SK-N-SH (cell line): Measurements from ENCODE around the gene KRT71. TPM values are rescaled to one million over a fixed set of nuclear protein-coding genes. Genes with fewer than 3 reads are reported as not detected.

Source experiments
- CTCF ChIA-PET: fragments of 300-600, 350-600 bp; formaldehyde crosslinking; extraction: SDS; loops from one replicate; lab custom pipeline; 2021; lab: Yijun Ruan, JAX
- POLR2A ChIA-PET: fragments of 350-600 bp; sonication (Branson Sonifier 250); formaldehyde crosslinking; extraction: SDS; loops from one replicate; lab custom pipeline; 2020; ENCODE audit warnings: antibody characterized with exemption, inconsistent platforms; lab: Yijun Ruan, JAX
- DNase-seq: peaks from one replicate; pipeline ENCODE4 v3.0.0; 2012
- H2AFZ ChIP-seq: fragments of 200-600 bp; sonication (generic); 2 replicates; pipeline ENCODE4 v1.8.1; 2016; ENCODE audit warnings: antibody characterized with exemption, mild to moderate bottlenecking, low read depth
- H3F3A ChIP-seq: fragments of 200-600 bp; sonication (generic); replicated peaks from 2 replicates; pipeline ENCODE3; 2016; ENCODE audit warnings: antibody characterized with exemption, mild to moderate bottlenecking; ENCODE audit not compliant: insufficient read depth
- H3K27ac ChIP-seq, 2 experiments: fragments of 200-500 bp in 1 of 2; fragments of 200-600 bp in 1 of 2; sonication (Bioruptor generic) in 1 of 2; sonication (generic), shearing (Covaris generic) in 1 of 2; 2 replicates each; pipeline versions ENCODE4 v1.5.1 to v1.6.1; 2014 to 2016; ENCODE audit warnings: low read depth in 2 of 2, inconsistent platforms in 1 of 2, low read length in 1 of 2, mild to moderate bottlenecking in 1 of 2, mixed read lengths in 1 of 2
- H3K27me3 ChIP-seq: fragments of 200-600 bp; sonication (generic), shearing (Covaris generic); 2 replicates; pipeline ENCODE4 v1.6.1; 2016; ENCODE audit warnings: mixed run types; ENCODE audit not compliant: insufficient read depth
- H3K36me3 ChIP-seq, 2 experiments: fragments of 200-500 bp in 1 of 2; fragments of 200-600 bp in 1 of 2; sonication (Bioruptor generic) in 1 of 2; sonication (generic) in 1 of 2; replicated peaks in 1 of 2; 2 replicates each; pipeline versions ENCODE3 to v1.5.1; 2014 to 2016; ENCODE audit warnings: low read length in 1 of 2, mild to moderate bottlenecking in 1 of 2; ENCODE audit not compliant: insufficient read depth in 2 of 2, control insufficient read depth in 1 of 2
- H3K4me1 ChIP-seq, 2 experiments: fragments of 200-500 bp in 1 of 2; fragments of 200-600 bp in 1 of 2; sonication (Bioruptor generic) in 1 of 2; sonication (generic), shearing (Covaris generic) in 1 of 2; 2 replicates each; pipeline versions ENCODE4 v1.5.1 to v1.6.1; 2014 to 2016; ENCODE audit warnings: low read depth in 1 of 2, low read length in 1 of 2, mixed run types in 1 of 2; ENCODE audit not compliant: insufficient read depth in 2 of 2, control insufficient read depth in 1 of 2
- H3K4me2 ChIP-seq: fragments of 200-600 bp; sonication (generic), shearing (Covaris generic); 2 replicates; pipeline ENCODE4 v1.6.1; 2017; ENCODE audit warnings: mixed run types
- H3K4me3 ChIP-seq, 2 experiments: fragments of 200-500 bp in 1 of 2; fragments of 200-600 bp in 1 of 2; sonication (Bioruptor generic) in 1 of 2; sonication (generic), shearing (Covaris generic) in 1 of 2; 2 replicates each; pipeline versions ENCODE4 v1.5.1 to v1.8.1; 2014 to 2016; ENCODE audit warnings: low read depth in 2 of 2, inconsistent platforms in 1 of 2, low read length in 1 of 2, mild to moderate bottlenecking in 1 of 2, mixed read lengths in 1 of 2, moderate library complexity in 1 of 2
- H3K79me2 ChIP-seq: fragments of 200-600 bp; sonication (generic); 2 replicates; pipeline ENCODE4 v1.8.1; 2017; ENCODE audit warnings: mild to moderate bottlenecking; ENCODE audit not compliant: insufficient read depth
- H3K9ac ChIP-seq: fragments of 200-600 bp; sonication (generic); 2 replicates; pipeline ENCODE4 v1.6.1; 2017; ENCODE audit warnings: mixed run types
- H3K9me2 ChIP-seq: fragments of 200-600 bp; sonication (generic); 2 replicates; pipeline ENCODE4 v1.6.1; 2017; ENCODE audit warnings: mixed run types
- H3K9me3 ChIP-seq: fragments of 200-600 bp; sonication (generic); 2 replicates; pipeline ENCODE4 v1.6.1; 2017; ENCODE audit warnings: mixed run types, mild to moderate bottlenecking, moderate library complexity
- H4K20me1 ChIP-seq: fragments of 200-600 bp; sonication (generic); 2 replicates; pipeline ENCODE4 v1.6.1; 2017; ENCODE audit warnings: mild to moderate bottlenecking, mixed run types; ENCODE audit not compliant: insufficient read depth
- EP300 ChIP-seq, 2 experiments: IDR thresholded peaks; 2 replicates each; pipeline versions ENCODE4 v1.4.0 to v1.6.1; 2012; ENCODE audit warnings: borderline replicate concordance in 1 of 2, low read depth in 1 of 2, low read length in 1 of 2
- EZH2phosphoT487 ChIP-seq: fragments of 200-600 bp; sonication (generic); IDR thresholded peaks from 2 replicates; pipeline ENCODE4 v1.6.1; 2017; ENCODE audit warnings: low read depth, mixed run types, mild to moderate bottlenecking, antibody characterized with exemption, moderate library complexity, borderline replicate concordance
- NRF1 ChIP-seq: IDR thresholded peaks from 2 replicates; pipeline ENCODE4 v1.6.1; 2012; ENCODE audit warnings: low read depth, mild to moderate bottlenecking, low read length
- PBX3 ChIP-seq: IDR thresholded peaks from 2 replicates; pipeline ENCODE4; 2012
- POLR2AphosphoS5 ChIP-seq: IDR thresholded peaks from 2 replicates; pipeline ENCODE4 v1.6.1; 2012; ENCODE audit warnings: low read depth, low read length
- RCOR1 ChIP-seq: fragments of 150-350 bp; IDR thresholded peaks from 2 replicates; pipeline ENCODE4 v1.6.1; 2017; ENCODE audit warnings: antibody characterized with exemption, low read length
- REST ChIP-seq: IDR thresholded peaks from 2 replicates; pipeline ENCODE4 v1.6.1; 2012; ENCODE audit warnings: mild to moderate bottlenecking, low read depth, low read length, moderate library complexity
- RXRA ChIP-seq: IDR thresholded peaks from 2 replicates; pipeline ENCODE4 v1.4.0; 2012; ENCODE audit warnings: low read depth, mild to moderate bottlenecking, borderline replicate concordance
- SIN3A ChIP-seq: IDR thresholded peaks from 2 replicates; pipeline ENCODE4 v1.6.1; 2012; ENCODE audit warnings: low read depth, mild to moderate bottlenecking, low read length, moderate library complexity, borderline replicate concordance
- WGBS: methylation state at CpG from one replicate; pipeline ENCODE4 v1.1.6; 2017; ENCODE audit warnings: low lambda C conversion rate; 5-methylcytosine and 5-hydroxymethylcytosine counted together
- polyA plus RNA-seq, 3 experiments: library from polyadenylated mRNA; depleted of rRNA; stranded (reverse); fragments of >200 nt; gene quantifications; 2 replicates each; pipeline ENCODE4 v1.2.3, GENCODE V29; 2012
- TF ChIP-seq, protein P1 (sequence below): fragments of 150-350 bp; IDR thresholded peaks from 2 replicates; pipeline ENCODE4 v1.6.1; 2016; ENCODE audit warnings: mild to moderate bottlenecking, low read depth, low read length

KRT71 gene
- polyA plus RNA-seq, 1 of the 3 experiments (the other 2 are of a cell fraction) = not detected

DNA sequence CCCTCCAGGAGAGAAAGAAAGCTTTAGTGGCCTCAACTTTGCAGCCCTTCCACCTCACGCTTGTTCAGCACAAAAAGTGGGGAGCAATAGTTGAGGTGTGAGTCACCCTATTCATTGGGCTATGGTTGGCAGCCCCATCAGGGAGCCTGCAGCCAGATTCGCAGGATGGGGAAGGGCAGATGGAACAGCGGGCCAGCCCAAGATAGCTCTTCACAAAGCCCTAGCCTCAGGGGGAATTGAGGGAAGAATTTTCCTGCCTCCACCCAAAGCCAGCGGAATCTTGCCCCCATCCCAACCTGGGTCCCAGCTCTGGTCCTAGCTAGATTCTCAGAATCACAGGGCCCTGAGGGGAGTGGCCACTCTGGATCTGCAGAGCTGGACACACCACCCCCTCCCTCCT is 29.1 kb downstream of the KRT71 start:
- no peaks in the 10 kb centered on the region for H3K9me3 ChIP-seq
- H3K9me2 ChIP-seq = no peaks in the 10 kb centered on the region
- WGBS = 37% methylated on average over 4 of the region's 4 CpGs
- ChIA-PET CTCF (interaction anchor here (1.1 kb wide), 2 partner anchors 10 to 24 kb away, joined by 3 read pairs; no protein-coding TSS in a partner anchor), POLR2A (no interaction called here)
- no peaks in the 10 kb centered on the region for H3K4me1 ChIP-seq
- TF ChIP-seq EP300 (IDR thresholded peaks at IDR 0.05; ENCODE audit: borderline replicate concordance in 1 of 2, low read depth in 1 of 2, low read length in 1 of 2) (no peak), RCOR1 (no peak), EZH2phosphoT487 (no peak), POLR2AphosphoS5 (no peak), REST (no peak)
- H3K79me2 ChIP-seq = no peaks in the 10 kb centered on the region
- H4K20me1 ChIP-seq = no peaks in the 10 kb centered on the region
- H3K36me3 ChIP-seq = no peaks in the 10 kb centered on the region
- H3K9ac ChIP-seq = no peak overlapping the region
- DNase-seq = no peak
- no peak overlapping the region for H3K4me3 ChIP-seq
- no peak overlapping the region for H3K4me2 ChIP-seq
- H3K27me3 ChIP-seq = peaks cover 41% of the 10 kb centered on the region; the same call in 1 of the 2 replicates
- H3F3A ChIP-seq = no peaks in the 10 kb centered on the region
- no peak overlapping the region for H3K27ac ChIP-seq
- no peak overlapping the region for H2AFZ ChIP-seq

- no peaks in the 10 kb centered on the region for H3K4me1 ChIP-seq
- no peak overlapping the region for H3K4me2 ChIP-seq
- no peak for DNase-seq
- H3K4me3 ChIP-seq = no peak overlapping the region
- no peaks in the 10 kb centered on the region for H4K20me1 ChIP-seq
- H3K79me2 ChIP-seq = no peaks in the 10 kb centered on the region
- H3K9ac ChIP-seq = no peak overlapping the region
- H3K36me3 ChIP-seq = no peaks in the 10 kb centered on the region
- WGBS = 23% methylated on average over 6 of the region's 10 CpGs
- ChIA-PET CTCF (interaction anchor here (0.7 to 1.2 kb wide), 4 partner anchors 58 to 458 kb away, joined by 3 to 5 read pairs (median 4); no protein-coding TSS in a partner anchor), POLR2A (no interaction called here)
- H3K9me2 ChIP-seq = no peaks in the 10 kb centered on the region
- peaks cover 41% of the 10 kb centered on the region; the same call in 1 of the 2 replicates for H3K27me3 ChIP-seq
- no peaks in the 10 kb centered on the region for H3F3A ChIP-seq
- no peak overlapping the region for H2AFZ ChIP-seq
- TF ChIP-seq NRF1 (no peak), SIN3A (no peak), PBX3 (no peak), EZH2phosphoT487 (no peak), RXRA (no peak)
- TF ChIP-seq, protein P1, sequence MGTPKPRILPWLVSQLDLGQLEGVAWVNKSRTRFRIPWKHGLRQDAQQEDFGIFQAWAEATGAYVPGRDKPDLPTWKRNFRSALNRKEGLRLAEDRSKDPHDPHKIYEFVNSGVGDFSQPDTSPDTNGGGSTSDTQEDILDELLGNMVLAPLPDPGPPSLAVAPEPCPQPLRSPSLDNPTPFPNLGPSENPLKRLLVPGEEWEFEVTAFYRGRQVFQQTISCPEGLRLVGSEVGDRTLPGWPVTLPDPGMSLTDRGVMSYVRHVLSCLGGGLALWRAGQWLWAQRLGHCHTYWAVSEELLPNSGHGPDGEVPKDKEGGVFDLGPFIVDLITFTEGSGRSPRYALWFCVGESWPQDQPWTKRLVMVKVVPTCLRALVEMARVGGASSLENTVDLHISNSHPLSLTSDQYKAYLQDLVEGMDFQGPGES = no peak
- H3K9me3 ChIP-seq = no peaks in the 10 kb centered on the region
- no peak overlapping the region for H3K27ac ChIP-seq
These were observed 30.5 kb downstream of the KRT71 start for GRCh38 chr12:52522346-52523011.
